Measurements from ENCODE around the gene SLC10A3.
"Not testable (repeated sequence)": the region's sequence is repeated elsewhere in the genome, so short reads cannot be mapped to it uniquely, and the experiment has no call there.

Gene SLC10A3

GRCh38 chrX:154509455-154509854, 19.0 kb upstream of the SLC10A3 start:
- DNase-seq (ENCODE audit: low spot score) = no peak

- DNase-seq (ENCODE audit: low spot score) = no peak
Observed at GRCh38 chrX:154508384-154508745, 17.9 kb upstream of the SLC10A3 start.

- DNase-seq (ENCODE audit: low spot score) = no peak
Observed at GRCh38 chrX:154507673-154508383, 17.4 kb upstream of the SLC10A3 start.

GRCh38 chrX:154506483-154507332, 16.3 kb upstream of the SLC10A3 start:
- no peak for DNase-seq (ENCODE audit: low spot score)

GRCh38 chrX:154505734-154506133, 15.3 kb upstream of the SLC10A3 start:
- DNase-seq (ENCODE audit: low spot score) = no peak

- no peak for DNase-seq (ENCODE audit: low spot score)
Observed at GRCh38 chrX:154502989-154503388, 12.6 kb upstream of the SLC10A3 start.

DNA sequence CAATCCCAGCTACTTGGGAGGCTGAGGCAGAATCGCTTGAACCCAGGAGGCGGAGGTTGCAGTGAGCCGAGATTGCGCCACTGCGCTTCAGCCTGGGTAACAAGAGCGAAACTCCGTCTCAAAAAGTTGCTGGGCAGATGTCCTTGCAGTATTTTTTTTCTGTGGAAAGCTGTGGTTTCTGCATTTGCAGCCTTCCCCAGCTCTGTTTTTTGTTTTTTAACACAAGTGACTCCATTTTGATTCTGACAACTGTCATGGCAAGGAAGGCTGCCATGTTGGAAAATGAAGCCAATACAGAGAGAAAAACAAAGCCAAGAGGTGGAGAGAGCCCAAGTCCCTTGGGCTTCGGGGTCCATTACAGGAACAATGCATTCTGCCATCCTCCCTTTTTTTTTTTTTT, 11.7 kb upstream of the SLC10A3 start:
- DNase-seq (ENCODE audit: low spot score) = no peak

DNA sequence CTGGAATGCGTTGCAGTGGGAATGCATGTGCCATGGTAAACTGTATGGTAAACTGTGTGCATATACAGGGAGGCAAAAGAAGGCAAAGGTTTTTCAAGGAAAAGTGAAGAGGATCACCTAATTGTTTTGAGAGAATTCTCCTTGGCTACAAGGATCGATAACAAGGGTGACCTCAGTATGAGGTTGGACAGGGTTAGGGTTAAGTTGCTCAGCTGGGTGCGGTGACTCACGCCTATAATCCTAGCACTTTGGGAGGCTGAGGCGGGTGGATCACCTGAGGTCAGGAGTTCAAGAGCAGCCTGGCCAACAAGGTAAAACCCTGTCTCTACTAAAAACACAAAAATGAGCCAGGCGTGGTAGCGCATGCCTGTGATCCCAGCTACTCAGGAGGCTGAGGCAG, 11.0 kb upstream of the SLC10A3 start:
- DNase-seq (ENCODE audit: low spot score) = not testable (repeated sequence)

GRCh38 chrX:154496591-154497137, 6.2 kb upstream of the SLC10A3 start:
- DNase-seq (ENCODE audit: low spot score) = not testable (repeated sequence)

GRCh38 chrX:154495472-154495922, 5.1 kb upstream of the SLC10A3 start:
- DNase-seq (ENCODE audit: low spot score) = no peak

DNA sequence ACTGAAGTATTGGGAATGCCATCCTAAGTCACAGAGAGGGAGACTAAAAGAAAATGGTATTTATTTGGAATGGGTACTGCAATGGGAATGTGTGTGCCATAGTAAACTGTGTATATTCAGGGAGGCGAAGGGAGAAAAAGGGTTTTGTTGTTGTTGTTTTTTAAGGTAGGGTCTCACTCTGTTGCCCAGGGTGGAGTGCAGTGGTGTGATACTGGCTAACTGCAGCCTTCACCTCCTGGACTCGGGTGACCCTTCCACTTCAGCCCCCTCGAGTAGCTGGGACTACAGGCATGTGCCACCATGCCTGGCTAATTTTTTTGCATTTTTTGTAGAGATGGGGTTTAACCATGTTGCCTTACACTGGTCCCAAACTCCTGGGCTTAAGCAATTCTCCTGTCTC, 4.3 kb upstream of the SLC10A3 start:
- DNase-seq (ENCODE audit: low spot score) = no peak

DNA sequence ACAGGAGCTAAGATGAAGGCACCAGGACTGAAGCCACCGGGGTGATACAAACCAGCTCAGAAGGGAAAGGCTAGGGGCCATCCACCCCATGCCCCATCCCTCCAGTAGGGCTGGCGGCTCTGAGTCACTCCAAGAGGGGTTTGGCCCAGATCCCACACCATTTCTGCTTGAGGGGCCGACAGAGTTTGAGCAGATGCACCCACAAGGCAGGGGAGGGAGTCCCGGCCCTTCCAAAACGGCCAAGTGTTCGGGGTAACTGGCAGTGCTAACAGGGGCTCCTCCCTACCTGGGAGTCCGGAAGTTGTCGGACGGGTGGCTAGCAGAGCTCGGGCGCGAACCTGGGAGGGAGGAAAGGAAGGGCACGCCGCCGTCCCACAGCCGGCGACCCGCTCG, 412 bp downstream of the SLC10A3 start:
- no peak for DNase-seq (ENCODE audit: low spot score)

GRCh38 chrX:154489182-154489581, 1.2 kb downstream of the SLC10A3 start:
- DNase-seq (ENCODE audit: low spot score) = no peak

- DNase-seq (ENCODE audit: low spot score) = no peak
Observed at GRCh38 chrX:154488336-154489075, 1.9 kb downstream of the SLC10A3 start.

GRCh38 chrX:154487518-154488290, 2.7 kb downstream of the SLC10A3 start:
- no peak for DNase-seq (ENCODE audit: low spot score)

GRCh38 chrX:154486396-154487207, 3.8 kb downstream of the SLC10A3 start, which contains the start of gene UBL4A:
Gene UBL4A (minus strand): TSS chrX:154486615. CDS start chrX:154486584, 31 bp downstream.
- peak; percentile 62 for DNase-seq (ENCODE audit: low spot score)

DNA sequence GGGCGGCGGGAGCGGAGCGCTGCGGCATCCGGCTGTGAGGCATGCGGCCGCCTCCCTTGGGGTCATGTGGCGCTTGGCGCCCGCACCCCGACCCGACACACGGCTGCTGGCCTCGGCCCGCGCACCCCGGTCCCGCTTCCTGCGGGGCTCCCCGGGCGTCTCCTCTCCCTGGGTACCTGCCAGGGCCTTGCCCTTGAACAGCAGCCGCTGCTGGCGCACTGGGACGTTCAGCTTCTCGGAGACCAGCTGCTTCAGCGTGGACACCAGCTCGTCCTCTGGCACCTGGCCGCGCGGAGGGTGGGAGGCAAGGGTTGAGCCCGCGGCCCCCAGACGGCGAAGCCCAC, 4.4 kb downstream of the SLC10A3 start:
- no peak for DNase-seq (ENCODE audit: low spot score)

GRCh38 chrX:154485150-154486051, 5.0 kb downstream of the SLC10A3 start:
- no peak for DNase-seq (ENCODE audit: low spot score)
